ENCODE data around the gene GJC1.

- TF ChIP-seq TAF1 (IDR thresholded peaks at IDR 0.05; ENCODE audit: low read depth, low read length) (no peak), EGR1 (IDR thresholded peaks at IDR 0.05; ENCODE audit: borderline replicate concordance, low read depth, low read length) (no peak), CTCF (IDR thresholded peaks at IDR 0.05; ENCODE audit: control extremely low read depth in 1 of 3, insufficient read depth in 1 of 3, low read depth in 1 of 3, low read length in 3 of 3) (no peak), RBBP5 (IDR thresholded peaks at IDR 0.05; ENCODE audit: borderline replicate concordance, low read depth, low read length) (no peak), HDAC2 (IDR thresholded peaks at IDR 0.05; ENCODE audit: borderline replicate concordance in 1 of 2, low read depth in 2 of 2, low read length in 2 of 2) (no peak), ATF2 (IDR thresholded peaks at IDR 0.05; ENCODE audit: low read length) (no peak), POLR2AphosphoS5 (IDR thresholded peaks at IDR 0.05; ENCODE audit: low read depth, low read length) (no peak), MAX (IDR thresholded peaks at IDR 0.05) (no peak), HDAC6 (IDR thresholded peaks at IDR 0.05; ENCODE audit: low read depth, low read length) (no peak), GTF2F1 (IDR thresholded peaks at IDR 0.05; ENCODE audit: borderline replicate concordance, low read depth, low read length) (no peak)
These were observed 45.7 kb upstream of the GJC1 start for GRCh38 chr17:44875761-44876160.

Measured in H1 (cell line).